Coronary artery (tissue), 2 donors: ENCODE data around the gene NANOG.
"Not testable (repeated sequence)": the region's sequence is repeated elsewhere in the genome, so short reads cannot be mapped to it uniquely, and the experiment has no call there.

Source experiments
- DNase-seq: peaks from one replicate; pipeline ENCODE4 v3.0.0-alpha.2; 2017; ENCODE audit warnings: low spot score
- H3K27ac ChIP-seq, 2 donors: fragments of 200-600 bp; sonication (generic); one replicate each; pipeline ENCODE4 v1.5.1; 2016 to 2019
- H3K4me3 ChIP-seq: fragments of 200-600 bp; sonication (generic); 2 replicates; pipeline ENCODE4 v1.5.1; 2016; ENCODE audit warnings: mild to moderate bottlenecking, moderate library complexity
- TF ChIP-seq, protein P1 (sequence below): fragments of 200-600 bp; sonication (generic); IDR thresholded peaks from one replicate; pipeline ENCODE4 v1.5.1; 2019; ENCODE audit warnings: antibody characterized with exemption

Gene NANOG

DNA sequence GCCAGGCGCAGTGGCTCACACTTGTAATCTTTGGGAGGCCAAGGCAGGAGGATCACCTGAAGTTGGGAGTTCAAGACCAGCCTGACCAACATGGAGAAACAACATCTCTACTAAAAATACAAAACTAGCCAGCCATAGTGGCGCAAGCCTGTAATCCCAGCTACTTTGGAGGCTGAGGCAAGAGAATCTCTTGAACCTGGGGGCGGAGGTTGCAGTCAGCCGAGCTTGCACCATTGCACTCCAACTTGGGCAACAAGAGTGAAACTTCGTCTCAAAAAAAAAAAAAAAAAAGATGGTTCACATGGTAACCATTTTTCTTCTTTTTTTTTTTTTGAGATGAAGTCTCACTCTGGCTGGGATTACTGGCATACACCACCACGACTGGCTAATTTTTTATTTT lies 48.2 kb downstream of the NANOG start:
- TF ChIP-seq, protein P1, sequence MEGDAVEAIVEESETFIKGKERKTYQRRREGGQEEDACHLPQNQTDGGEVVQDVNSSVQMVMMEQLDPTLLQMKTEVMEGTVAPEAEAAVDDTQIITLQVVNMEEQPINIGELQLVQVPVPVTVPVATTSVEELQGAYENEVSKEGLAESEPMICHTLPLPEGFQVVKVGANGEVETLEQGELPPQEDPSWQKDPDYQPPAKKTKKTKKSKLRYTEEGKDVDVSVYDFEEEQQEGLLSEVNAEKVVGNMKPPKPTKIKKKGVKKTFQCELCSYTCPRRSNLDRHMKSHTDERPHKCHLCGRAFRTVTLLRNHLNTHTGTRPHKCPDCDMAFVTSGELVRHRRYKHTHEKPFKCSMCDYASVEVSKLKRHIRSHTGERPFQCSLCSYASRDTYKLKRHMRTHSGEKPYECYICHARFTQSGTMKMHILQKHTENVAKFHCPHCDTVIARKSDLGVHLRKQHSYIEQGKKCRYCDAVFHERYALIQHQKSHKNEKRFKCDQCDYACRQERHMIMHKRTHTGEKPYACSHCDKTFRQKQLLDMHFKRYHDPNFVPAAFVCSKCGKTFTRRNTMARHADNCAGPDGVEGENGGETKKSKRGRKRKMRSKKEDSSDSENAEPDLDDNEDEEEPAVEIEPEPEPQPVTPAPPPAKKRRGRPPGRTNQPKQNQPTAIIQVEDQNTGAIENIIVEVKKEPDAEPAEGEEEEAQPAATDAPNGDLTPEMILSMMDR, result no peak
- no peak for DNase-seq
- Histone ChIP-seq H3K4me3 (no peak overlapping the region), H3K27ac (no peak overlapping the region)

DNA sequence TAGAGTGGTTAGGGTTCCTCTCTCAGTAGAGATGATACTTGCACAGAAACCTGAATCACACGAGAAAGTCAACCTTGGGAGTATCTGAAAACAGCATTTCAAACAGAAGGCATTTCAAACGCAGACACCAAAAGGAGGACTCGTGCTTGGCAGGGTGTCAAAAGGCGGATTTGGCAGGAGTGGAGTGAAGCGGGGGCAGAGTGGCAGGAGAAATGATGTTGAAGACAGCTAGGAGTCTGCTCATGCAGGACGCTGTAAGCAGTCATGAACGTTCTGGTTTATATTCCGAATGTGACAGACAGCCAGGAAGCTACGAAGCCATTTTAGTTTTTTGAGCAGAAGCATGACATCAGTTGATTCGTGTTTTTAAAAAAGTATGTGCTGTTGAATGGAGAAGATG lies 50.0 kb downstream of the NANOG start:
- not testable (repeated sequence) for H3K4me3 ChIP-seq, DNase-seq, H3K27ac ChIP-seq

DNA sequence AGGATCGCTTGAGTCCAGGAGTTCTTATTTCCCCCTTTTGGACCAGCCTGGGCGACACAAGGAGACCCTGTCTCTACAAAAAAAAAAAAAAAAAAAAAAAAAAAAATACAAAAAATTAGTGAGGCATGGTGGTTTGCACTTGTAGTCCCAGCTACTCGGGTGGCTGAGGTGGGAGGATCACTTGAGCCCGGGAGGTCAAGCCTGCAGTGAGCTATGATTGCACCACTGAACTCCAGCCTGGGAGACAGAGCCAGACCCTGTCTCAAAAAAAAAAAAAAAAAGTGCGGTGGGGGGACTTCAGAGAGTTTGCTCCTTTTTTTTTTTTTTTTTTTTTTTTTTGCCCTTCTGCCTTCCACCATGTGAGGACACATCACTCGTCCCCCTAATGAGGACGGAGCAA lies 50.6 kb downstream of the NANOG start:
- H3K27ac ChIP-seq, H3K4me3 ChIP-seq, DNase-seq: not testable (repeated sequence)

DNA sequence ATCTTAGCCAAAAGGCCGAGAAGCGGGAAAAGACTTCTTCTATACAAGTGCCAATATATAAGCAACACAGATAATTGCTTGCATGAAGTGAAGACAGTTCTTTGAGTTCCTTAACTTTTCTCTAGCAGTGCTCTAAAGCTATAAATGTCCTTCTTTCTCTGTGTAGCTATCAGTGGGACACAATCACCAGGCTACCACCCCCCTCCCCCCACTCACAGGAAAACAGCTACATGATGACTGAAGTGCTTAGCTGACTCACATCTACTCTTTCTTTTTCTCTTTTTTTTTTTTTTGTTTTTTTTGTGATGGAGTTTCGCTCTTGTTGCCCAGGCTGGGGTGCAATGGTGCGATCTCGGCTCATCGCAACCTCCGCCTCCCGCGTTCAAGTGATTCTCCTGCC lies 53.2 kb downstream of the NANOG start:
- not testable (repeated sequence) for H3K4me3 ChIP-seq, H3K27ac ChIP-seq, DNase-seq

DNA sequence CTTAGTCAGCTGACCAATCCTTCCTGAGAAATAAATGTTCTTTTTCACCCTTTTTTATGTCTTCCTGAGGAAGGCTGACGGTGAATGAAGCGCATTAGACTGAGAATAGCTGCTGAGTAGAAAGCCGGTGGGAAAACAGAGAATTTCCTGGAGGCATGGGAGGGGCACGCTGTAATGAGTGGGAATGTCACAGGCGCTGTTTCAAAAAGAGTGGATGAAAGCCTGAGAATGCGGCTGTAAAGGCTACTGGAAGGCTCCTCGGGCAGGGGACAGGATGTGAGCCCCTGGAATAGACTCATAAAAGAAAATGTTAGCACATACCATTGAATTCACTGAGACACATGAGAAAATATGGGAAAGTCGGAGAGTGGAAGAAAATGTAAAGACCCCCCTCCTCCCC lies 53.9 kb downstream of the NANOG start:
- not testable (repeated sequence) for H3K4me3 ChIP-seq, DNase-seq, H3K27ac ChIP-seq

DNA sequence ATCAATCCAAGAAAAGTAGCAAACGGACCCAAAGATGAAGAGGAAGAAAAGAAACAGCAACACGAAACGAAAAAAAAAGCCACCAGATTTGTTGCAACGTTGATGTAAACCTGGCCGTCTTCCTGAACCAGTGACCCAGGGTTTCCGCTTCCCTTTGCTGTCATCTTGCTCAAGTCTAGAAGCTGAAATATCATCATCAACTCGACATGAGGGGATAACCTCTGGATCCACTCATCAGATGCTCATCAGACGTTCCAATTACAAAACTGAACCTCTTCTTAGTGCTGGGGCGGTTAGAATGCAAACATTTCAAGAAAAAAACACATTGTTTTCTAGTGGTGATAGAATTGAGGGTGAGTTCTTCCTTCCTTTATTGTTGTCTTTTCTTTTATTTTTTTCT lies 54.4 kb downstream of the NANOG start:
- not testable (repeated sequence) for H3K4me3 ChIP-seq, H3K27ac ChIP-seq, DNase-seq

DNA sequence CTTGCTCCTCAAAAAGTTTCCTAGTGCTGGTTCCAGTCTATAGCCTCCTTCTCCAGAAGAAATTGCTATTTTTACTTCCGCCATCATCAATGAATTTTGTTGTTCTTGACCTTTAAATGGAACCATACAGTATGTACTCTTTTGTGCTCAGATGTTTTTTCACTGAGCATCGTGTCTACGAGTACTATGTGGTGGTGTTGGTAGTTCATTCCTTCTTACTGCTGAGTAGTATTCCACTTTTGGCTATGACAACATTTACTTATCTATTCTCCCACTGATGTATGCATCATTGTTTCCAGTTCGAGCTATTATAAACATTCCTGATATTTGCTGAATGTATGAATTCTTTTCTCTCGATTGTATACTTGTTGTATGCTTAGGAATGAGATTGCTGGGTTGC lies 54.9 kb downstream of the NANOG start:
- DNase-seq, result no peak
- TF ChIP-seq, protein P1, result no peak
- Histone ChIP-seq H3K27ac (no peak overlapping the region), H3K4me3 (no peak overlapping the region)

DNA sequence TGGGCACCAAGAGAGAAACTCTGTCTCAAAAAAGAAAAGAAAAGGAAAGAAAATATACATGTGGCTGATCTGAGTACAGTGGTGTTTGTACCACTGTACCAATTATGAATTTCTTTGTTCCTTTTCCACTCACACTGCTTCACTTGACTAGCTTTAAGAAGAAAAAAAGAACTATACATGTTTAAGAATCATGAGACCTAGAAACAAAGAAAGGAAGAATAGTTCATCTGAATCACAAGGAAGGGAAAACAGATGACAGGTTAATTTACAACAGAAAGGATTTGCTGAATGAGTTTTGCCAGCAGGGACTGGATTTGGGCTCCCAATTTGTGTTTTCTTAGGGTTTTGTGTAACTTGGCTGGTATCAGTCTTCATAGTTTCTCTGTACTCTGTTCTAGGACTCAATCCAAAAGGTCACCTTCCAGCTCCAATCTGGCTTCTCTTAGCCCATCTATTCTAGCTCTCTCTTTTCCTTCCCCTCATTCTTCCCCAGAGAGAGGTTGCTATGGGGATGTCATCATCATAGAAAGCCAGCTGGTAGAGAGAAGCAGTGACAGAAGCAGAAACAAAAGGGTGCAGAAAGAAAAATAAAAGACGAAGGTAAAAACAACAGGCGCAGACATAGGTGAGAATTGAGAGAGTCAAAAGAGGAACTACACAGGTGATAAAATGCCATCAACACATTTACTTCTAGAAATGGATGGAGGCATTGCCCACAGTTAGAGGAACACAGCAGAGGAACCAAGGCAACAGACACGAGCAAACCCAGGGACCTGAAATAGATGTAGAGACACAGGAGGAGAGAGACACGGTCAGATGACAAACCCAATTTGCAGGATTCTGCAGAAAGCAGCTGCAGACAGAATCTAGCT lies 58.3 kb downstream of the NANOG start:
- H3K4me3 ChIP-seq, DNase-seq, H3K27ac ChIP-seq: not testable (repeated sequence)

DNA sequence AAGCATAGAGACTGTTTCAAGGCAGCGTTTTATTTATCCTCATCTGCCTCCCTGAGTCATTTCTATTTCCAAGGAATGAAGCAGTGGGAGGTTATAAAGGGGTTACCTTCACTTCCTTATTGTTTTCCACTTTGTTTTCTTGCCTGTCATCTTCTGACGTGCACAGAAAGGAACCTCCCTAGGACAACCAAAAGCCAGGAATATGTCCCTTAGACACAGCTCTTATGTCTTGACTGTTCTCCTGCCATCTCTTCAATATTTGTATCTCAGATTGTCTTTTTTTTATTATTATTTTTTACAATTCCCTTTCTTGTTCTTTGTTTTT lies 58.9 kb downstream of the NANOG start:
- not testable (repeated sequence) for DNase-seq, H3K27ac ChIP-seq, H3K4me3 ChIP-seq
